IMR-90 (cell line): ENCODE measurements around the gene HLA-C. TPM values are rescaled to one million over a fixed set of nuclear protein-coding genes. Genes with fewer than 3 reads are reported as not detected.
"Not testable (repeated sequence)": the region's sequence is repeated elsewhere in the genome, so short reads cannot be mapped to it uniquely, and the experiment has no call there.

Source experiments
- ATAC-seq: fragments of 200-7000 bp; cut with Tn5 transposase; 2 replicates; pipeline ENCODE4 v1.9.1; 2020; ENCODE audit warnings: low read depth, mild to moderate bottlenecking, moderate library complexity
- BruUV-seq: library from RNA; stranded (reverse); fragments of 400-500 nt; replicated peaks from 2 replicates; lab custom pipeline; 2021; lab: Mats Ljungman, UMichigan
- CTCF ChIA-PET: fragments of 300-600 bp; formaldehyde crosslinking; extraction: SDS; loops from one replicate; lab custom pipeline; 2021; ENCODE audit warnings: antibody characterized with exemption; lab: Yijun Ruan, JAX
- POLR2A ChIA-PET: fragments of 300-600 bp; sonication (Branson Sonifier 250); formaldehyde crosslinking; loops from one replicate; lab custom pipeline; 2022; ENCODE audit warnings: antibody characterized with exemption; ENCODE audit not compliant: unreplicated experiment; lab: Charles Lee
- DNase-seq: peaks from one replicate; pipeline ENCODE4 v3.0.0; 2013
- H2AFZ ChIP-seq: replicated peaks from 2 replicates; pipeline ENCODE3; 2013; ENCODE audit warnings: low read length, mild to moderate bottlenecking; ENCODE audit not compliant: poor library complexity
- H2AK5ac ChIP-seq: 2 replicates; pipeline ENCODE4 v1.6.1; 2013; ENCODE audit warnings: low read depth, low read length, inconsistent platforms
- H2AK9ac ChIP-seq: replicated peaks from 2 replicates; pipeline ENCODE3; 2013; ENCODE audit warnings: mild to moderate bottlenecking, low read depth, low read length, moderate library complexity; ENCODE audit not compliant: poor library complexity
- H2BK120ac ChIP-seq: 2 replicates; pipeline ENCODE4 v1.6.1; 2013; ENCODE audit warnings: low read depth, low read length, inconsistent platforms
- H2BK15ac ChIP-seq: 3 replicates; pipeline ENCODE4 v1.6.1; 2013; ENCODE audit warnings: low read depth, low read length, inconsistent platforms
- H2BK20ac ChIP-seq: 2 replicates; pipeline ENCODE4 v1.6.1; 2013; ENCODE audit warnings: low read depth, mild to moderate bottlenecking, inconsistent platforms, low read length, moderate library complexity
- H2BK5ac ChIP-seq: 2 replicates; pipeline ENCODE4 v1.6.1; 2013; ENCODE audit warnings: mild to moderate bottlenecking, low read depth, low read length, inconsistent platforms; ENCODE audit not compliant: poor library complexity, severe bottlenecking
- H3K14ac ChIP-seq: replicated peaks from 2 replicates; pipeline ENCODE4 v1.6.1; 2013; ENCODE audit warnings: low read depth, low read length, inconsistent platforms
- H3K18ac ChIP-seq: 2 replicates; pipeline ENCODE4 v1.6.1; 2013; ENCODE audit warnings: low read depth, low read length, control low read depth
- H3K23ac ChIP-seq: 2 replicates; pipeline ENCODE4 v1.6.1; 2013; ENCODE audit warnings: low read depth, low read length, inconsistent platforms
- H3K27ac ChIP-seq: 2 replicates; pipeline ENCODE4 v1.5.1; 2013; ENCODE audit warnings: mild to moderate bottlenecking, control low read depth, low read length; ENCODE audit not compliant: insufficient read depth
- H3K27me3 ChIP-seq: 2 replicates; pipeline ENCODE4 v1.6.1; 2013; ENCODE audit warnings: low read length; ENCODE audit not compliant: control insufficient read depth, insufficient read depth
- H3K36me3 ChIP-seq: 2 replicates; pipeline ENCODE4 v1.6.1; 2013; ENCODE audit warnings: low read length, mixed read lengths; ENCODE audit not compliant: control insufficient read depth, insufficient read depth
- H3K4ac ChIP-seq: 2 replicates; pipeline ENCODE4 v1.6.1; 2013; ENCODE audit warnings: low read depth, low read length, inconsistent platforms
- H3K4me1 ChIP-seq: 2 replicates; pipeline ENCODE4 v1.6.1; 2013; ENCODE audit warnings: low read length, mixed read lengths; ENCODE audit not compliant: control insufficient read depth, insufficient read depth
- H3K4me2 ChIP-seq: 2 replicates; pipeline ENCODE4 v1.6.1; 2013; ENCODE audit warnings: low read depth, mild to moderate bottlenecking, control low read depth, low read length, moderate library complexity
- H3K4me3 ChIP-seq: 2 replicates; pipeline ENCODE4 v1.5.1; 2013; ENCODE audit warnings: low read depth, mild to moderate bottlenecking, control low read depth, low read length, moderate library complexity; ENCODE audit not compliant: insufficient read depth
- H3K56ac ChIP-seq: 2 replicates; pipeline ENCODE4 v1.6.1; 2013; ENCODE audit warnings: low read length, inconsistent platforms; ENCODE audit not compliant: insufficient read depth; ENCODE audit errors: extremely low read depth
- H3K79me1 ChIP-seq, 2 experiments: 2 replicates each; pipeline ENCODE4 v1.6.1; 2013; ENCODE audit warnings: low read length in 2 of 2, inconsistent platforms in 1 of 2, low read depth in 1 of 2
- H3K9ac ChIP-seq: 2 replicates; pipeline ENCODE4 v1.6.1; 2013; ENCODE audit warnings: low read depth, low read length, control low read depth
- H3K9me1 ChIP-seq: 2 replicates; pipeline ENCODE4 v1.6.1; 2013; ENCODE audit warnings: low read length, inconsistent platforms; ENCODE audit not compliant: insufficient read depth
- H3K9me3 ChIP-seq: 2 replicates; pipeline ENCODE4 v1.6.1; 2013; ENCODE audit warnings: low read length; ENCODE audit not compliant: control insufficient read depth, insufficient read depth
- H4K20me1 ChIP-seq: 2 replicates; pipeline ENCODE4 v1.6.1; 2013; ENCODE audit warnings: low read length, inconsistent platforms; ENCODE audit not compliant: insufficient read depth
- H4K5ac ChIP-seq: 2 replicates; pipeline ENCODE4 v1.6.1; 2013; ENCODE audit warnings: mild to moderate bottlenecking, low read depth, low read length, control low read depth
- H4K8ac ChIP-seq, 2 experiments: 2 replicates each; pipeline ENCODE4 v1.6.1; 2013; ENCODE audit warnings: low read depth in 2 of 2, low read length in 2 of 2, control low read depth in 1 of 2, inconsistent platforms in 1 of 2
- H4K91ac ChIP-seq: 2 replicates; pipeline ENCODE4 v1.6.1; 2013; ENCODE audit warnings: low read depth, low read length, inconsistent platforms; ENCODE audit not compliant: insufficient read depth
- WGBS, 2 experiments: methylation state at CpG; one replicate each; pipeline versions ENCODE4 v1.1.5 to v1.1.7; 2013; ENCODE audit warnings: missing lambda C conversion rate in 2 of 2; ENCODE audit not compliant: insufficient read length in 1 of 2; ENCODE audit errors: extremely low coverage in 2 of 2; 5-methylcytosine and 5-hydroxymethylcytosine counted together
- dilution Hi-C: fragments of 300-500 bp; cut with HindIII; formaldehyde crosslinking; loops from one replicate; pipeline ENCODE4 v1.14.3; 2018; ENCODE audit warnings: low sequenced_read_pairs; ENCODE audit not compliant: unreplicated experiment
- in situ Hi-C: fragments of 300-500 bp; cut with MboI; formaldehyde crosslinking; loops from 3 replicates; pipeline ENCODE4 v1.14.3; 2019; ENCODE audit warnings: low sequenced_read_pairs, inconsistent platforms, mixed read lengths
- intact Hi-C: fragments of 100-400 bp; cut with micrococcal nuclease; formaldehyde crosslinking; loops from 2 replicates; pipeline ENCODE4 v1.10.0; 2022
- polyA plus RNA-seq, 3 experiments: library from polyadenylated mRNA; depleted of rRNA; stranded (reverse); fragments of >200 nt; gene quantifications; 2 replicates each; pipeline ENCODE4 v1.2.3, GENCODE V29; 2012; ENCODE audit warnings: low replicate concordance in 1 of 3
- total RNA-seq: library from RNA; depleted of rRNA; stranded (reverse); fragments of >200 nt; gene quantifications from 2 replicates; pipeline ENCODE4 v1.2.3, GENCODE V29; 2012

HLA-C gene
- total and polyA plus RNA-seq, 2 of the 4 experiments (the other 2 are of a cell fraction), result 8.8 to 87.3 TPM

DNA sequence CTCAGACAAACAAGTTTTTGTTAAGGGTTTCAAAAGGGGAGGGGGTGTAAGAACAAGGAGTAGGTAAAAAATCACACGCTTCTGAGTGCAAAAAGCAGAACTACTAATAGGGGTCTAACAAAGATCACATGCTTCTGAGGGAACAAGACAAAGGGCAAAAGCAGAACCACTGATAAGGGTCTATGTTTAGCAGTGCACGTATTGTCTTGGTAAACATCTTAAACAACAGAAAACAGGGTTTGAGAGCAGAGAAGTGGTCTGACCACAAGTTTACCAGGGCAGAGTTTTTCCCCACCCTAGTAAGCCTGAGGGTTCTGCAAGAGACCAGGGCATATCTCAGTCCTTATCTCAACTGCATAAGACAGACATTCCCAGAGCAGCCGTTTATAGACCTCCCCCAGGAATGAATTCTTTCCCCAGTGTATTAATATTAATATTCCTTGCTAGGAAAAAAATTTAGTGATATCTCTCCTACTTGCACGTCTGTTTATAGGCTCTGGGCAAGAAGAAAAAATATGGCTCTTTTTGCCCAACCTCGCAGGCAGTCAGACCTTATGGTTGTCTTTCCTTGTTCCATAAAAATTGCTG lies 8.5 kb downstream of the HLA-C start:
- H3K79me1 ChIP-seq, H4K8ac ChIP-seq, H3K36me3 ChIP-seq, H3K4me1 ChIP-seq, H3K14ac ChIP-seq, H2AK9ac ChIP-seq, H2BK5ac ChIP-seq, H2AK5ac ChIP-seq, H3K4me2 ChIP-seq, ATAC-seq, H2BK15ac ChIP-seq, H3K9me1 ChIP-seq, intact Hi-C loops, H3K4ac ChIP-seq, H3K56ac ChIP-seq, DNase-seq, H2BK20ac ChIP-seq, H4K91ac ChIP-seq, H3K23ac ChIP-seq, H3K27ac ChIP-seq, H2AFZ ChIP-seq, H2BK120ac ChIP-seq, H3K18ac ChIP-seq, CTCF ChIA-PET, H3K27me3 ChIP-seq, BruUV-seq, dilution Hi-C loops, H3K9me3 ChIP-seq, H3K4me3 ChIP-seq, H3K9ac ChIP-seq, POLR2A ChIA-PET, H4K5ac ChIP-seq, in situ Hi-C loops, H4K20me1 ChIP-seq: not testable (repeated sequence)
- WGBS, 2 experiments, result no CpG with 5 or more reads among the region's 5 CpGs

GRCh38 chr6:31259995-31260394 lies 11.9 kb downstream of the HLA-C start:
- H3K27ac ChIP-seq, H2AK9ac ChIP-seq, H3K4ac ChIP-seq, H4K20me1 ChIP-seq, H3K79me1 ChIP-seq, H3K9ac ChIP-seq, H3K9me1 ChIP-seq, H2AFZ ChIP-seq, H4K91ac ChIP-seq, H3K18ac ChIP-seq, H3K23ac ChIP-seq, DNase-seq, intact Hi-C loops, POLR2A ChIA-PET, H2AK5ac ChIP-seq, H3K27me3 ChIP-seq, CTCF ChIA-PET, H3K4me1 ChIP-seq, H3K4me3 ChIP-seq, H2BK5ac ChIP-seq, ATAC-seq, dilution Hi-C loops, H4K5ac ChIP-seq, H2BK15ac ChIP-seq, H4K8ac ChIP-seq, H3K9me3 ChIP-seq, H3K36me3 ChIP-seq, H2BK20ac ChIP-seq, H3K14ac ChIP-seq, in situ Hi-C loops, BruUV-seq, H3K56ac ChIP-seq, H3K4me2 ChIP-seq, H2BK120ac ChIP-seq: not testable (repeated sequence)
- no CpG with 5 or more reads among the region's 3 CpGs for WGBS, 2 experiments
